Adipose tissue (tissue), 3 donors: Measurements from ENCODE around the gene TMEM132C. TPM values are rescaled to one million over a fixed set of nuclear protein-coding genes. Genes with fewer than 3 reads are reported as not detected.

Experiments
- H3K27ac ChIP-seq: one replicate; pipeline ENCODE4 v1.5.1; 2013; ENCODE audit warnings: low read depth, low read length
- WGBS, 3 donors: extraction: QIAGEN DNeasy Blood & Tissue Kit; methylation state at CpG; one replicate each; pipeline ENCODE4 v1.1.7; 2013; 5-methylcytosine and 5-hydroxymethylcytosine counted together
- polyA plus RNA-seq, 3 donors: library from polyadenylated mRNA; stranded (reverse); fragments of 200-250 nt; gene quantifications; one replicate each; pipeline ENCODE4 v1.2.3, GENCODE V29; 2013
- donor health status: healthy with polysubstance abuse.
- donor health status: Bipolar disorder and iron deficiency.
- donor health status: healthy.

TMEM132C gene
- polyA plus RNA-seq, 3 donors: 3.1 to 55.5 (median 18.7) TPM

- WGBS, 3 donors: 47 to 75% (median 75%) methylated on average over 8 of the region's 8 CpGs
- no peak overlapping the region for H3K27ac ChIP-seq
Observed at GRCh38 chr12:128654468-128654867, 387.5 kb downstream of the TMEM132C start.

DNA sequence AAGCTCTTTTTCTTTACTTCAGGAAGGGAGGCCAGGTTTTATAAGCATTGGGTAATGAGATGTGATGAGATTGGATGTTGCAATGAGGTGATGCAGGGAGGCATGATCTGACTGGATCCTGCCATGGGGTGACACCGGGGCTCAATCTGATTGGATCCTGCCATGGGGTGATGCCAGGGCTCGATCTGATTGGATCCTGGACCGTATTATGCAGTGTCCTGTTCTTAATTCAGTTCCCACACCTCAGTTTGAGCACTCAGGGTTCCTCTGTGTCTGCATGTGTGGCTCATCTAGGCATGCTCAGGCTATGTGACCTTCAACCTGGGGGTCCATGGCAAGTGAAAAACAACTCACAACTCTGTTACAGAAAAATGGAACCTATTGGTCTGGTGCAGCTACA is 390.4 kb downstream of the TMEM132C start:
- 45 to 89% (median 82%) methylated on average over 3 of the region's 3 CpGs for WGBS, 3 donors
- no peak overlapping the region for H3K27ac ChIP-seq

- 53 to 76% (median 69%) methylated on average over 7 of the region's 7 CpGs for WGBS, 3 donors
Observed at GRCh38 chr12:128660532-128661225, 393.7 kb downstream of the TMEM132C start.

GRCh38 chr12:128661226-128661569 is 394.2 kb downstream of the TMEM132C start:
- no peak overlapping the region for H3K27ac ChIP-seq
- WGBS, 3 donors: 20 to 75% (median 59%) methylated on average over 3 of the region's 3 CpGs

More at GRCh38 chr12:128660532-128661225, 393.7 kb downstream of the TMEM132C start:
- no peak overlapping the region for H3K27ac ChIP-seq

GRCh38 chr12:128662101-128662500 is 395.1 kb downstream of the TMEM132C start:
- H3K27ac ChIP-seq: no peak overlapping the region
- WGBS, 3 donors: 22 to 46% (median 31%) methylated on average over 1 of the region's 1 CpG

- 46 to 87% (median 86%) methylated on average over 9 of the region's 9 CpGs for whole genome bisulfite sequencing, 3 donors
- H3K27ac ChIP-seq: no peak overlapping the region
Observed at GRCh38 chr12:128664501-128664900, 397.5 kb downstream of the TMEM132C start.

GRCh38 chr12:128667193-128667592 is 400.2 kb downstream of the TMEM132C start:
- 73 to 81% (median 77%) methylated on average over 7 of the region's 7 CpGs for WGBS, 3 donors
- no peak overlapping the region for H3K27ac ChIP-seq

- 70 to 77% (median 75%) methylated on average over 5 of the region's 5 CpGs for WGBS, 3 donors
- no peak overlapping the region for H3K27ac ChIP-seq
Observed at GRCh38 chr12:128671528-128672042, 404.6 kb downstream of the TMEM132C start.

GRCh38 chr12:128672428-128672827 is 405.5 kb downstream of the TMEM132C start:
- no peak overlapping the region for H3K27ac ChIP-seq

GRCh38 chr12:128672893-128673292 is 405.9 kb downstream of the TMEM132C start:
- no peak overlapping the region for H3K27ac ChIP-seq
- 54 to 72% (median 64%) methylated on average over 4 of the region's 4 CpGs for WGBS, 3 donors

DNA sequence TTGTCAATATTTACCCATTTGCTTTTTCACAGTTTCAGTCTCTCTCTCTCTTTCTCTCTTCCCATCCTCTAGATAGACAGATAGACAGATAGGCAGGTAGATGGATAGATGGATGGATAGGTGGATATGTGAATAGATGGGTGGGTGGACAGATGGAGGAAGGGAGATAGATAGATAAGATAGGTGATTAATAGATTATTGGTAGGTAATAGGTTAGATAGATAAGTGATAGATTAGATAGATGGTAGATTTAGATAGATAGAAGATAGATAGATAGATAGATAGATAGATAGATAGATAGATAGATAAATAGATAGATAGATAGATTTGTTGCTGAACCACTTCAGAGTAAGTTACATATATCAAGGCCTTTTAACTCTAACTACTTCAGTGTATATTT is 408.6 kb downstream of the TMEM132C start:
- H3K27ac ChIP-seq: no peak overlapping the region

DNA sequence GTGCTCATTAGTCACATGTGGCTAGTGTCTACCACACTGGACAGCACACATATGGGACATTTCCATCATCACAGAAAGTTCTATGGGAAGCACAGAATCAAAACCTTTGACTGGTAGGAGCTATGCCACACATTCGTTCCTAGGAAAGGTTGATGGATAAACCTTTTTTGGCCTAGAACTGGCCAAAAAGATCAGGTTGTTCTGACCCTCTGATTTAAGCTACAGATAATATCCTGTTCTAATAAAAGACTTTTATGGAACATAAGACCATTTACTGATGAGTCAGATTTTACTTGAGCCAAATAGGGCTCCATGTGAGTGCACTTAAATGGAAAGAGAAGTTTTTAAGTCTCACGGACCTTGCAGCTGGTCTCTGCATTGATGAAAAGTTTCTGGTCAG is 413.6 kb downstream of the TMEM132C start:
- 58 to 61% (median 60%) methylated on average over 2 of the region's 2 CpGs for WGBS, 3 donors
- no peak overlapping the region for H3K27ac ChIP-seq

- H3K27ac ChIP-seq: no peak overlapping the region
- 70 to 88% (median 88%) methylated on average over 20 of the region's 20 CpGs for WGBS, 3 donors
Observed at GRCh38 chr12:128682548-128683275, 415.7 kb downstream of the TMEM132C start.

DNA sequence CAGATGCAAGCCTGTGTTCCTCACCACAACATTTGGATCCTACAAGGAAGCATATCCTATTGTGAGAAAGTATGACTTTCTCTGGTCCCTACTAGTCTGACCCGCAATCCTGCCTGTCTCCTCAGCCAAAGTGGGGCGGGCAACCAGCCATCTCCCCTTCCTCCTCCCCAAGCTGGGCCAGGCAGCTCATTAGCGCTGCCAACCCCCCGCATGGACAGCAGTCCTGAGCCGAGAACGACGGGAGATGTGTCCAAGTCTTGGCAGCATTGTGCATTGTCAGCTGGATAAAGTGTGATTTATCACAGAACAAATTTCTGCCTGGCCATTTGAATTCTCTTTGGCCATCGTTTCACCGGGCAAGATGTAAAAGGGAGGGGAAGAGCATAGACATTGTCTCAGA is 417.4 kb downstream of the TMEM132C start:
- WGBS, 3 donors: 45 to 51% (median 49%) methylated on average over 9 of the region's 9 CpGs
- no peak overlapping the region for H3K27ac ChIP-seq

DNA sequence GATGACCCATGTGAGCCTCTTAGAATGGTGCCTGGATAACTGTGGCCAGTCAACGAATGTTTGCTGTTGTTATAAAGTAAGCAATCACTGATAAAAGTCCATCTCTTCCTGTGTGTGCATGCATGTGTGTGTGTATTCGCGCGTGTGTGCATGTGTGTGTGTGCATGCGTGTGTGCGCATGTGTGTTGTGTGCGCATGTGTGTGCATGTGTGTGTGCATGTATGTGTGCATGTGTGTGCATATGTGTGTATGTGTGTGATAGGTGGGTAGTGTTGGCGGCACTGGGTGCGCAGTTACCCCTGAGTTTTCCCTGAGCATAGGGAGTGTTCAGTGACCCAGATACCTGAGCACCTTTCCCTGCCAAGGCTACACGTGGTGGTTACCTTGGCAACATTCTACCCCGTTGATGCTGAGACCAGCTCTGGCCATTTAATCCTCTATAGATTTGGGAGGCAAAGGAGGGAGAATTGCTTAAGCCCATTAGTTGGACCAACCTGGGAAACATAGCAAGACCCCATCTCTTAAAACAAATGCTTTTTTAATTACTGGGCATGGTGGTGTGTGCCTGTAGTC is 419.0 kb downstream of the TMEM132C start:
- H3K27ac ChIP-seq: no peak overlapping the region
- WGBS, 3 donors: 74 to 91% (median 90%) methylated on average over 11 of the region's 11 CpGs

GRCh38 chr12:128687851-128688250 is 420.9 kb downstream of the TMEM132C start:
- no peak overlapping the region for H3K27ac ChIP-seq
- 59 to 78% (median 68%) methylated on average over 7 of the region's 7 CpGs for WGBS, 3 donors

- WGBS, 3 donors: 67 to 80% (median 79%) methylated on average over 2 of the region's 2 CpGs
- H3K27ac ChIP-seq: no peak overlapping the region
Observed at GRCh38 chr12:128690641-128691040, 423.7 kb downstream of the TMEM132C start.

DNA sequence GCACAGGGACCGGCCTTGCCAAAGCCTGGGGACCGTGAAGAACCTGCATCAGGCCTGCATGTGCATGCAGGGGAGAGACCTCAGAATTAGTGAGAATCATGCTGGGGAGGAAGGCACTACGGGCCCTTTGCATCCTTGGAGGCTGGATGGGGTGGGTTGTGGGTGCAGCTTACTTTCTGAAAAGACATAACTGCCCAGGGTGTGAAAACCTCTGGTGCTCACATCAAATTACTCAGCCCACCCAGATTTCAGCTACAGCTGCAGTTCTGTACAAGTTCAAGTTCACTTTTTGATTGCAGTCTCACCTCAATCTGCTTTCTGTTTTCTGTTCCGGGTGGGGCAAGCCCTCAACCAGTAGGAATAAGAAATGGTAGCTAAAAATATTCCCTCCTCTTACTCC is 426.1 kb downstream of the TMEM132C start:
- 59 to 85% (median 83%) methylated on average over 4 of the region's 4 CpGs for WGBS, 3 donors
- H3K27ac ChIP-seq: no peak overlapping the region

DNA sequence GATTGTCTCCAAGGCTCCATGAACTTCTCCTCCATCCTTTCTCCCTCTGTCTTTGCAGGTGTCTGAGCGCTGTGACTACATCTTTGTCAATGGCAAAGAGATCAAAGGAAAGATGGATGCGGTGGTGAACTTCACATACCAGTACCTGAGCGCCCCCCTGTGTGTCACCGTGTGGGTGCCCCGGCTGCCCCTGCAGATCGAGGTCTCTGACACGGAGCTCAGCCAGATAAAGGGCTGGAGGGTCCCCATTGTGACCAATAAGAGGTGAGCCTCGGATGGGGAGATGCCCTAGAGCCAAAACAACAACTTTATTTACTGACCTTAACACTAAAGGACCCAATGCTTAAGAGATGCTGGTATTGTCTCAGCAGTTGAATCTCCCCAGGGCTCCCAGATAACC is 426.8 kb downstream of the TMEM132C start:
- WGBS, 3 donors: 40 to 79% (median 68%) methylated on average over 8 of the region's 8 CpGs
- H3K27ac ChIP-seq: no peak overlapping the region

- 47 to 77% (median 73%) methylated on average over 4 of the region's 4 CpGs for WGBS, 3 donors
- no peak overlapping the region for H3K27ac ChIP-seq
Observed at GRCh38 chr12:128694445-128694844, 427.5 kb downstream of the TMEM132C start.
